ENCODE measurements around the gene MARCHF10.
"Not testable (repeated sequence)": the region's sequence is repeated elsewhere in the genome, so short reads cannot be mapped to it uniquely, and the experiment has no call there.

MARCHF10 gene, protein sequence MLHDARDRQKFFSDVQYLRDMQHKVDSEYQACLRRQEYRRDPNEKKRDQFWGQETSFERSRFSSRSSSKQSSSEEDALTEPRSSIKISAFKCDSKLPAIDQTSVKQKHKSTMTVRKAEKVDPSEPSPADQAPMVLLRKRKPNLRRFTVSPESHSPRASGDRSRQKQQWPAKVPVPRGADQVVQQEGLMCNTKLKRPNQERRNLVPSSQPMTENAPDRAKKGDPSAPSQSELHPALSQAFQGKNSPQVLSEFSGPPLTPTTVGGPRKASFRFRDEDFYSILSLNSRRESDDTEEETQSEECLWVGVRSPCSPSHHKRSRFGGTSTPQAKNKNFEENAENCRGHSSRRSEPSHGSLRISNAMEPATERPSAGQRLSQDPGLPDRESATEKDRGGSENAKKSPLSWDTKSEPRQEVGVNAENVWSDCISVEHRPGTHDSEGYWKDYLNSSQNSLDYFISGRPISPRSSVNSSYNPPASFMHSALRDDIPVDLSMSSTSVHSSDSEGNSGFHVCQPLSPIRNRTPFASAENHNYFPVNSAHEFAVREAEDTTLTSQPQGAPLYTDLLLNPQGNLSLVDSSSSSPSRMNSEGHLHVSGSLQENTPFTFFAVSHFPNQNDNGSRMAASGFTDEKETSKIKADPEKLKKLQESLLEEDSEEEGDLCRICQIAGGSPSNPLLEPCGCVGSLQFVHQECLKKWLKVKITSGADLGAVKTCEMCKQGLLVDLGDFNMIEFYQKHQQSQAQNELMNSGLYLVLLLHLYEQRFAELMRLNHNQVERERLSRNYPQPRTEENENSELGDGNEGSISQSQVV

DNA sequence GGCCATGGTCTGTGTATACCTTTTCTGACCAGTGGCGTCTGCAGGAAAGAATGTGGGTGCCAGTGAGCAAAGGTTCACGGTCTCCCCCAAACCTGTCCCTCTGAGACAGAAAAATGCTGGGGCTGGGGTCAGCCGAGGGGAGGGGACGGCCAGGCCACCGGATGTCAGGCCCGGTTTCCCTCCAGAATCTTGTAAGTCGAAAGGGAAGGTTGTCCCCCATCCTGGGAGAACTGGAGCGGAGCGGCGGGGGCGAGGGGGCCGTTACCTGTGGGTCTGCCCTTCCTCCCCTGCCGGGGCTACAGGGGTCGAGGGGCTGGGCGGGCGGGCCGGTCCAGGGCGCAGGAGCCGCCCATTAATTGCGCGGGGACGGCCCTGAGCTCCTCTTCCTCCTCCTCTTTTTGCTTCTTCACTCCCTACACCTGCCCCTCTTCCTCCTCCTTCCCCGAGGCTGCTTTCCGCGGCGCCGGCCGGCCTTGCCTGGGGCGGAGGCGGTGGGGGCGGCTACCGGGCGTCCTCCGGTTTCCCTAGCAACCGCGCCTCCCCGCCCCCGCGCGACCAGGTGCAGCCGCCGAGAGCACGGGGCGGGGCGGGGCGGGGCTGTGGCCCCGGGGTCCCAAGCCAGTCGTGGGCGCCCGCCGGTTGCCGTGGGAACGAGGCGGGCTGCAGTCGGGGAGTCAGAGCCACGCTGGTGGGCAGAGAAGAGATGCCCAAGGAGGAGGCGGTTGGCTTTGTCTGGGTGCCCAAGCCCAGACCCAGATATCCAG, at the start of gene MARCHF10:
TSS of gene MARCHF10 (minus strand) at position 503 of the 764 bp plus-strand sequence. CDS start 6,579 bp downstream, outside the sequence.
- peak; percentile 63 for DNase-seq (ENCODE audit: low read depth, low spot score)

DNA sequence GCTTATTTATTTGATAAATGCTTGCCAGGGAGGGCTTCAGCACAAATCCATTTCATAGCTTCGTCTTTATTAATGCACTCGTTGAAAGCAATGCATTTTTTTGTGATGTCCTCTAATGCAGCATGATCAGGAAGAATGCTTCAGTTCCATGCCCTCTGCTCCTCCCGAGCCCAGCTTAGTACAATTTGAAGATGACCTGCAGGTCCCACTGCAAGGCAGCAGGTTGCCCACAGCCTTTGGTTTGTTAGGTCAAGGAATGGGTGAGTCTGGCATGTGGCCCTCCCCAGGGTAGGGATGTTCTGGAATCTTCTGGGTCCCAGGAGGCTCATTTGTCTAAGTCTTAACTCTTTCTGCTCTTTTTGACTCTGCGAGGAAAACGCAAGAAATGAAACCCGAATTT, 49.4 kb upstream of the MARCHF10 start:
- no peak for DNase-seq (ENCODE audit: low read depth, low spot score)

DNA sequence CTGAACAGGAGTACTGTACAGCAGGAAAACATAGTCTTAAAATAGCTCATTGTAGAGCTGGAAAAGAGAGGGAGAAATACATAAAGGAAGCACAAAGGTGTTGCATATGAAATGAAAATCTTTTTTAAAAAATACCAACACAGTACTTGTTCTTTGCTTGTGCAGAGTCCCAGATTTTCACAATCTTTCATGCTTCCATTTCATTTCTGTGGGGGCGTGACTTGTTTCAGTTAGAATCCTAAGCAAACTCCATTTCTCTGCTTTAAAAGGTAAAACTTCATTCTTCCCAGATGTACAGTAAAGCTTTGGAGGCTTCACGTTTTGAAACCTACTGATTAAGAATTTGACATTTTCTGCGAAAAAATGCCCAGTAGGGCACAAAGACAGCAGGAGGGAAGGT, 48.5 kb upstream of the MARCHF10 start:
- DNase-seq (ENCODE audit: low read depth, low spot score), result no peak

DNA sequence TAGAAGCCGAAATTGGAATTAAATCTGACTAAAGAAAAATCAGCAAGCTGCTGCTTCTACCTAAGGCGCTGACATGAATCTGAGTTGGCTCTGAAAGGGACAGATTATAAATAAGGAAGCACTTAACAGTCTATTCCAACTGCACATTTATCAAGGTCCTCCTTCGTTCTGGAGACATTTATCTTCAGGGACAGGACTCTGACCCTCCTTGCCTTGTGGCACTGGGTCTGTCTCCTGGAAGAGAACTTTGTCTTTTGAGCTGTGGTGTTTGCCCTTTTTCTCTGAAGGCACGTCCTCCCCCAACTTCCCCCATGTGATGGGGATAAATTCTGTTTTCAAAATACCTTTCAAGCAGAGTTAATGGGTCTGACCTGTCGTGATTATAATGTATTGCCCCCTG, 47.0 kb upstream of the MARCHF10 start:
- no peak for DNase-seq (ENCODE audit: low read depth, low spot score)

DNA sequence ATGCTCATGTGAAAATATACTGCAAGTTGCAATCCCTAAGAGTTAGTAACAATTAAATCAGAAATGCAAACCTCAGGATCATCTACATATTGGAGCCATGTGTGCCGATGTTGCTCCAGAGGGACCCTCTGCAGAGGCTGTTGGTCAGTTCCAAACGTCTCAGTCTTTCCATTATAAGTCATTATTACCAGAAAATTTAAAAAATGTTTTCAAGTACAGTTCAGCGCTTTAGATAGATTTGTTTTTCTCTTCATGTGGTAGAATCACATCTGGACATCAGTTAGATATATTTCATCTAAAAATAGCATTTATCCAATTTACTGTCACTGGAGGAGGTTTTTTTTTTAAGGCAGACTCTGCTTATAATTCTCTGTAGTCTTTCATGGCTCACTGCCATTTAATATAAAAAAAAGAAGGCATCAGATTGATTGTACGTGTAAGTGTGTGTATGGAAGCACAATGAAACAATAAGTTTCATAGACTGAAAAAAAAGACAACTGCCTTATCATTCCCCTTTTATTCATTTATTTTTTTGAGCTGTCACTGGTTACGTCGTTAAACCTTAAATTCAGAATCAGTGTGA, 46.1 kb upstream of the MARCHF10 start:
- DNase-seq (ENCODE audit: low read depth, low spot score), result no peak

DNA sequence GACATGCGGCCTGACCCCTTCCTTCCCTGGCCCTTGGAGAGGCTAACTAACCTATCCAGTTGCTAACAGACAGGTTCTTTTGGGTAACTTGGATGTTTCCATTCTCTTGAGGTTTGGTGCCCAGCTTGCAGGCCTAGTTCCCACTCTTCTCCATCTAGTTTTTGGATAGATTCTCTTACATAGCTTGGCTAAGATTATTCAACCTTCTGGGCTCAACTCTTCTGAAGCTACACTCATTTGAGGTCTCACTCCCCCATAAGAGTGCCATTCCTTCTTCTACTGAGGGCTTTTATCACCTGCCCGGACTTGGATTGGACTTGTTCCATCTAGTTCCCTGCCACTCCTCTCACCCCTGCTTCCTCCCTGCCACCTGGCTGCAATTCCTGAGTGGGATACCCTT, 44.1 kb upstream of the MARCHF10 start:
- DNase-seq (ENCODE audit: low read depth, low spot score), result no peak

DNA sequence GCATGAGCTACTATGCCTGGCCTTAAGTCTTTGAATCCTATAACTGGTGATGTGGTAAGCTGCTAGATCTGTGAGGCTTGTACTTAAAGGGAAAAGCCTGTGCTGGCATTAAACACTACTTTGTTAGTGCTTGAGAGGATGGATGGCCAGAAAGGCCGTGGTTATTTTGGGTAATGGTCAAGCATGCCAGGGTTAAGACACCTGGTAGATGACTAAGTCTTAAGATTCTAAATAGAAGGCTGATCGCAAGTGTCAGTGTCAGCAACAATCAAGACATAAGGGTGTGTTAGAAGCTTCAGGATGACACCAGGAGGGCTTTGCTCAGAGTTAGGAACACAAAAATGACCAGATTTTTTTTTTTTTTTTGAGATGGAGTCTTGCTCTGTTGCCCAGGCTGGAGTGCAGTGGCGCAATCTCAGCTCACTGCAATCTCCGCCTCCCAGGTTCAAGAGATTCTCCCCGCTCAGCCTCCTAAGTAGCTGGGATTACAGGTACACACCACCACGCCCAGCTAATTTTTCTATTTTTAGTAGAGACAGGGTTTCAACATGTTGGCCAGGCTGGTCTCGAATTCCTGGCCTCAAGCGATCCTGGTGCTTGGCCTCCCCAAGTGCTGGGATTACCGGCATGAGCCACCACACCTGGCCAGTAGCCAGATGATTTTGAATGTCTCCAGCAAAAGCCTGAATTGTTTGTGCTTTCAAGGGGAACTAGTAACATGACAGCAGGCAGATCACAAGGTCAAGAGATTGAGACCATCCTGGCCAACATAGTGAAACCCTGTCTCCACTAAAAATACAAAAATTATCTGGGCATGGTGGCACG, 41.7 kb upstream of the MARCHF10 start:
- not testable (repeated sequence) for DNase-seq (ENCODE audit: low read depth, low spot score)

DNA sequence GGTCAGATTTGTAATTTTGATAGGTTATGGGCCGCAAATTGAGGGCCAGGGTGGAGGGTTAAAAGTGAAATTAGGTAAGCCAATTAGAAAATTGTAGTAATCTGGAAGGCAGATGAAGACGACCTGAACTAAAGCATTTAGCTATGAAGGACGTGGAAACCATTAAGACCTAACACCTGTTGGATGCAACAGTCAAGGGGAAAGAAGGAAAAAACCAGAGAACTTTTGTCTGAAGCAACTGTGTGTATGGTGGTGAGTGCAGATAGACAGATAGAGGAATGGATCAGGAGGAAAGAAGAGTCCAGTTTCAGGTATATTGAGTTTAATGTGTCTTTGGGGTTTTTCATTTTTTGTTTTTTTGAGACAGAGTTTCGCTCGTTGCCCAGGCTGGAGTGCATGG, 40.2 kb upstream of the MARCHF10 start:
- no peak for DNase-seq (ENCODE audit: low read depth, low spot score)

DNA sequence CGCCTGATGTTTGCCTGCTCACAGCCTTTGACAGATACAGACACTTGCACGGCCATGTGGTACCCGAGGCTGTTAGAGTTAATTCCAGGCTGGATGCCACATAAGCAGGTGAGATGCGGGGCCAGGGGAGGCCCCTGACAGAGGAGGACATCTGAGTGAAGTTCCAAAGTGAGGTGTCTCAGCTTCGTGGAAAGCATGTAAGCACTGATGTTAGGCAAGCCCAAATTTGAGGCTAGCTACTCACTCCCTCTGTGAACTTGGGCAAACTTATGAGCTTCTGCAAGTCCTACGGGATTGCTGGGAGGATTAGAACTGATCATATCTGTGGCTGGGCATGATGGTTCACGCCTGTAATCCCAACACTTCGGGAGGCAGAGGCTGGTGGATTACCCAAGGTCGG, 39.3 kb upstream of the MARCHF10 start:
- no peak for DNase-seq (ENCODE audit: low read depth, low spot score)

DNA sequence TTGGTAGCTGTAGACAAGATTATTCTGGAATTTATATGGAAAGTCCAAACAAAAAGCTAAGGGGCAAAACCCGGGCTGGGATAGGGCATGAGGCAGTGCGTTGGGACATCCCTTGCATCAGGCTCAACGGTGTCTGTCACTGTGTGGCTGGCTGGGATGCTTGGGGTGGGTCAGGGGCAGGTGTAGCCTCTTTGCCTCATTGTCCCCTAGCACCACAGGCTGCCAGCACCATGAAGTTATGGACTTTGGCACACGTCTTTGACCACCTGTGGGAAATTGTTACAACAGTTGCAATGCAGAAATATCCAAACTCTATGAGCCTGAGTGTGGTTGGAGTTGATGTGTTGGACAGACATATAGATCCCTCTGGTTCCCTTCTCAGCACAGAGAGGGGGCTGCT, 32.8 kb upstream of the MARCHF10 start:
- DNase-seq (ENCODE audit: low read depth, low spot score), result no peak

DNA sequence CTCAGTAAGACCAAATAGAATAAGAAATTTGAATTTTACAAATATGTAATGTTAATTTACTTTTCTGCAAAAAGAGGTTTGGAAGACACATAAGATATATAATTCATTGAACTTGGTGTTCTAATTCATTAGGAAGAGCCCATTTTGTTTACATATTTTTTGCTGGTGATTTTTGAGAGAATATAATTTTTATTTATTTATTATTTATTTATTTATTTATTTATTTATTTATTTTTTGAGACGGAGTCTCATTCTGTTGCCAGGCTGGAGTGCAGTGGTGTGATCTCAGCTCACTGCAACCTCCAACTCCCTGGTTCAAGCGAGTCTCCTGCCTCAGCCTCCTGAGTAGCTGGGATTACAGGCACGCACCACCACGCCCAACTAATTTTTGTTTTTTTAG, 25.7 kb upstream of the MARCHF10 start:
- not testable (repeated sequence) for DNase-seq (ENCODE audit: low read depth, low spot score)

DNA sequence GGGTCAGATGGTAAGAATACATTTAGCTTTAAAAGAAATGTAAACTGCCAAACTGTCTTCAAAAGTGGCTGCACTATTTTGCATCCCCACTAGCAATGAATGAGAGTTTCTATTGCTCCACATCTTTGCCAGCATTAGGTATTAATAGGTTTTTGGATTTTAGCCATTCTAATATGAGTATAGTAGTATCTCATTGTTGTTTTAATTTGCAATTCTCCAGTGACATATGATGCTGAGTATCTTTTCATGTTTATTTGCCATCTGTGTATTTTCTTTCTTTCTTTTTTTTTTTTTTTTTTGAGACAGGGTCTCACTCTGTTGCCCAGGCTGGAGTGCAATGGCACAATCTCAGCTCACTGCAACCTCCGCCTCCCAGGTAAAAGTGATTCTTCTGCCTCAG, 24.3 kb upstream of the MARCHF10 start:
- DNase-seq (ENCODE audit: low read depth, low spot score), result no peak

DNA sequence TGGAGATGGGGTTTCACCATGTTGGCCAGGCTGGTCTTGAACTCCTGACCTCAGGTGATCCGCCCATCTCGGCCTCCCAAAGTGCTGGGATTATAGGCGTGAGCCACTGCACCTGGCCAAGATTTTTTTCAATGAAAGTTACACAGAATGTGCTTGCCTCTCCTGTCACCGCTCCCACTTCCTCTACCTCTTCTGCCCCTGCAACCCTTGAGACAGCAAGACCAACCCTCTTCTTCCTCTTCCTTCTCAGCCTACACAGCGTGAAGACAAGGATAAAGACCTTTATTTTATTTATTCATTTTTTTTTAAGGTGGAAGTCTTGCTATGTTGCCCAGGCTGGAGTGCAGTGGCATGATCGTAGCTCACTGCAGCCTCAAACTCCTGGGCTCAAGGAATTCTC, 23.0 kb upstream of the MARCHF10 start:
- DNase-seq (ENCODE audit: low read depth, low spot score), result not testable (repeated sequence)

DNA sequence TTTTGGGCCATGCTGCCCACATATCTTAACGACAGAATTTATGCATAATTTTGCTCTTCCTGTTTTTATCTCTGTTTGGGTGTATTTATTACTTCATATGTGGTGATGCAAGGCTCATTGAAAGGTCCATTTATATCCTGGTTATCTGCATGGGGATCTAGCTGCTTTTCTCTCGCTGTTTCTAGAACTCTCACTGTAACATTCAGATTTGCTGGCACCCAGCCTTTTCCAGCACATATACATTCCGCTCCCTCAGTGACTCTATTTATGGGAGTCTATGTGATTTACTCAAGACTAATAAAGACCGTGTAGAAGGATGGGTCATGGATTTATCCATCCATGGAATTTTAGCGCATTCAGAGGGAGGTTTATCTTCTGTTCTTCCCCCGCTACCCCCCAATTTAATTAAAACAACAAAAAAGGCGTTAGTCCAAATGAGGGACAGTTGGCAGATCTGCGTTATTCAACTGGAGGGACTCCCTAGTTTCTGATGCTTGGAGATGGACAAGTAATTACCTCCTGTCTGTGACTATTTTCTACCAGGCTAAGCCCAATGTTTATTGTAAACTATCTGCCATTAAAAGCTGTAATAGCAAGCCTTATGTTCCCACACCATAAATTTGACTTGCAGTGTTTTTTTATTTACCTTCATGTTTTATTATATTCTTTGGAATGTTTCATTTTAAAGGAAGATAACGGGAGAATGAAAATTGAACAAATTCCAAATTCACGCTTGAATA, 19.8 kb upstream of the MARCHF10 start:
- no peak for DNase-seq (ENCODE audit: low read depth, low spot score)

DNA sequence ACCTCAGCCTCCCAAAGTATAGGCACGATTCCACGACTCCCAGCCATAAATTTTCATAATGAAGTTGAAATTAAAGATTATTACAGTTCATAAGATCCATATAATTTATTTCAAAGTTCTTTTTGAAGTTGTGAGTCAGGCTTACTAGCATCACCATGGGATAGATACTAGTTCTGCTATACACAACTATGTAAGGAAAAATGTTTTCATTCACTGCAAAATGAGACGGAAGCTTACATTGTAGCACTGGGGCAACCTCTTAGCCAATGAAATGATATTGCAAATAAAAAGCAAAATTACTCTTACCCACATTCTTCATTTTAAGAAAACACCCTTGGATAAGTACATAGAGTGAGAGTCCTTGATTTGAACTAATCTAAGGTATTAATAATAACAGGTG, 18.8 kb upstream of the MARCHF10 start:
- no peak for DNase-seq (ENCODE audit: low read depth, low spot score)

DNA sequence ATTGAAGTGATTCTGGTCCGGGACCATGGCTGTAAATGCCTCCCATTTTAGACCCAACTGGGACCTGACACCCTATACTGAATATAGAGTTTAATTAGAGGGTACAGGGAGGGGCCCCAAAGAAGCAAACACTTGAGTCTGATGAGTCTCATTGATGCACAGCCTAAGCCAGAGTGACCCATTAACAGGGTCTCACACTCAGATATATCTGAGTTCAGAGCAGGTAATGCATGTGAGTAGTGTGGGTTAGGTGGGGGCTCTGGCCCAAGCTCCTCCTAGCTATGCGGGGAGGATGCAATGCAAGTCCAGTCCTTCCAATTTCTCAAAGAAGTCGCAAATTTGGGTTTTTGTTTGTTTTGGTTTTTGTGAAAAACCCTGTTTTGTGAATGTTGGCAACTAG, 17.1 kb upstream of the MARCHF10 start:
- DNase-seq (ENCODE audit: low read depth, low spot score), result no peak

DNA sequence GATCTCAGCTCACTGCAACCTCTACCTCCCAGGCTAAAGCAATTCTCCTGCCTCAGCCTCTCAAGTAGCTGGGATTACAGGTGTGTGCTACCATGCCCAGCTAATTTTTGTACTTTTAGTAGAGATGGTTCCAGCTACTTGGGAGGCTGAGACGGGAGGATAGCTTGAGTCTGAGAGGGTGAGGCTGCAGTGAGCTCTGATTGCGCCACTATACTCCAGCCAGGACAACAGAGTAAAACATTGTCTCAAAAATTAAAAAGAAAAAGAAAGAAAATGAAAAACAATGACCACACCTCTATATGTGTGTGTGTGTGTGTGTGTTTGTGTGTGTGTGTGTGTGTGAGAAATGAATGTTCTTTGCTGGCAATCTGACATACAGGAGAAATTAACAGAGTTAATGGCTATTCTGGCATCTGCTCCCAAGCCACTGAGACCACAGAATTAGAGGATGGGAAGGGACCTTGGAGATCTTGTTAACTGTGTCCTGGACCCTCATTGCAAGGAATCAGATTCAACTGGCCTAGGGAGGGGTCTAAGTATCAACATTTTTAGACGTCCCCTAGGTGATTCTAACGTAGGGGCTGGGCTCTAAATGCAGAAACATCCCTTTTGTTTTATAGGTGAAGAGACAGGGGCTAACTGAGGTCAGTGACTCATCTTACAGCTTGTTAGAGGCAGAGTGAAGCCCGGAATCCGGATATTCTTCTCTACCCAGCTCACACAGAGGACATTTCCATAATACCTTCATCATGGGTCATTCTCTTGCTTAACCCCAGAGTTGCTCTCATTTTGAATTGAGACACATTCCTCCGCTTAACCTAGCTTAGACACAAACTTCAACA, 16.4 kb upstream of the MARCHF10 start:
- DNase-seq (ENCODE audit: low read depth, low spot score), result peak; percentile 75

DNA sequence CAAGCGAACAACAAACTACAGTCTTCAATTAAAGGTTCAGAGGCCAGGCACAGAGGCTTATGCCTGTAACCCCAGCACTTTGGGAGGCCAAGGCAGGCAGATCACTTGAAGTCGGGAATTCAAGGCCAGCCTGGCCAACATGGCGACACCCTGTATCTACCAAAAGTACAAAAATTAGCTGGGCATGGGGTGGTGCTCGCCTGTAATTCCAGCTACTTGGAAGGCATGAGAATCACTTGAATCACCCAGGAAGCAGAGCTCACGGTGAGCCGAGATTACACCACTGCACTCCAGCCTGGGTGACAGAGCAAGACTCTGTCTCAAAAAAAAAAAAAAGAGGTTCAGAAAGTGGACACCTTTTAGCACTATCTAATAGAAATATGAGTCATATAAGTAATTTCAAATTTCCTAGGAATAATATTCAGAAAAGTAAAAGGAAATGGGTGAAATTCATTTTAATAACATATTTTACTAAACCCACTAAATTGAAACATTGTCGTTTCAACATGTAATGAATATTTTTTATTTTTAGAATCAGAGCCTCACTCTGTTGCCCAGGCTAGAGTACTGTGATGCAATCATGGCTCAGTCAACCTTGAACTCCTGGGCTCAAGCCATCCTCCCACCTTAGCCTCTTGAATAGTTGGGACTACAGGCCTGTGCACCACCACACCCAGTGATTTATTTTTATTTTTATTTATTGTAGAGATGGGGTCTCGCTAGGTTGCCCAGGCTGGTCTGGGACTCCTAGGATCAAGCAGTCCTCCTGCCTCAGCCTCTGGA, 15.2 kb upstream of the MARCHF10 start:
- DNase-seq (ENCODE audit: low read depth, low spot score), result no peak

All from ELF-1 (cell line).